ENCODE measurements around the gene LRMDA. TPM values are rescaled to one million over a fixed set of nuclear protein-coding genes. Genes with fewer than 3 reads are reported as not detected.

The LRMDA gene
- total and polyA plus RNA-seq, 4 experiments from 2014 or later = not detected

DNA sequence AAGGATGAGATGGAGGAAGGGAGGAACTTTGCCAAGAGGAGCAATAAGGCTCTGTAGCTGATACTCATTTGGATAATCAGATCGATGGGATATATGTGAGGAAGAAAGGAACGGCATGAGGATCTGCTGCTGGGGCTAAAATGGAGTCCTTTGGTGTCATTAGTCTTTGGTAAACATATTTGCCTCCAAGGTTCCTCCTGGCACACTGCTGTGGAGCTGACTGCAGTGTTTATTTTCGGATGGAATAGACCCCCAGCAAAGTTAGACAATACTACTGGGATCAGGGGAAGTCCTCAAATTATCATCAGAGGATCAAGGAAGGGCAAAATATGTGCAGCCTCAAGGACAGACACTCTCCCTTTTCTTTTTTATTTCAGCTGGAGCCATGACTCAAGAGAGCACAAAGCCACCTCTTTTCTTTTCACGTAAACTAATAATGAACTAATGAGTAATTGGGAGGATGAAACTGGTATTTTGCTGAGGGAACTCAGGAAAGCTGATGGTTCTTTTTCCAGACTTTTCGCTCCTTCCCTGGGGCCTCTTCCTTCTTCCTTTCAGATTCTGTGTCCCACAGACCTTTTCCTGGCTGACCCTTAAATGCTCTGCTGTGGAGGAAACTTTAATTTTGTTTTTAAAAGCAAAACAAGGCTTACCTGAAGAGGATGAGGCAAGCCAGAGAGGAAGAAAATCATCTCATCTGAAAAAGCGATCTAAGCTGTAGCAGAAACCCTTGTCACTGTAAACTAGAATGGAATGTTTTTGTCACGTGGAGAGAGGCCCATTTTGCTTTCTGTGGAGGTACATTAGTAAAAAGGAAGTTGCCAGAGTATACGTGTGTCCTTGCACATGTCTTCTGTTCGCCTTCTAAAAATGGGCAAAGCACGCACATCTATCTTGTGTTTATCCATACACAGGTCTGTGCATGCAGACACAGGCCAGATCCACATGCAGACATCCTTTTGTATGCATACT, 33.3 kb downstream of the LRMDA start:
- no peaks in the 10 kb centered on the region for H3K4me1 ChIP-seq (ENCODE audit: insufficient read depth, low read length)
- H3K4me1 Mint-ChIP-seq = no peaks in the 10 kb centered on the region
- POLR2A ChIA-PET (ENCODE audit: partially characterized antibody) = no interaction called here
- no peak overlapping the region for H3K27ac Mint-ChIP-seq
- H3K9me3 ChIP-seq (ENCODE audit: control insufficient read depth in 1 of 2, low read length in 2 of 2) = no peaks in the 10 kb centered on the region
- no peak overlapping the region for H3K4me3 ChIP-seq (ENCODE audit: low read length in 2 of 2)
- CTCF ChIA-PET (ENCODE audit: partially characterized antibody) = no interaction called here
- no peak for DNase-seq
- peaks cover 10% of the 10 kb centered on the region in 2 donors for H3K27me3 Mint-ChIP-seq
- no peaks in the 10 kb centered on the region for H3K36me3 Mint-ChIP-seq
- H3K27me3 ChIP-seq (ENCODE audit: insufficient read depth, low read length) = no peaks in the 10 kb centered on the region
- no peaks in the 10 kb centered on the region for H3K36me3 ChIP-seq (ENCODE audit: insufficient read depth, low read length)
- H3K9me3 Mint-ChIP-seq = peaks cover 0 to 4% (median 0%) of the 10 kb centered on the region in 8 donors
- no peak overlapping the region for H3K27ac ChIP-seq (ENCODE audit: low read depth, low read length)
- H3K4me3 Mint-ChIP-seq = peak overlapping the region in 1 of 8 donors; percentile 53
- intact Hi-C loops (cut with micrococcal nuclease) = no loop called here

DNA sequence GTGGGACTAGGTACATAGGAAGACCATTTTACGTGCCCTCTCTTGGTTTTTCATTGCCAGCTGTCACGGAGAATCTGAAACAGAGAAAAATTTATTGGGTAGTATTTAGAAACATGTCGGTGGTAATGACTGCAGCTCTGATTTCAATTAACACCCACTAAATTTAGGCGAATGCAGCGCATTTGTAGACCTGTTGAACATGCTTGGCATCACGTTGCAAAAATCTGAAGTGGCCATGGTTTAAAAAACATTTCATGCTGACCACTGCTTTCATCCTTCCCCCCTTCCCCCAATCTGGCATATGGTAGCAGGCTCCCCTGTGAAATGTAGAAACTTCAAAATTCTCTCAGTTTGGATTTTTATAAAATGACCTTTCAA, 34.0 kb downstream of the LRMDA start:
- no peak for DNase-seq
- H3K27me3 ChIP-seq (ENCODE audit: insufficient read depth, low read length) = no peaks in the 10 kb centered on the region
- intact Hi-C loops (cut with micrococcal nuclease) = no loop called here
- H3K4me1 Mint-ChIP-seq = no peaks in the 10 kb centered on the region
- no peak overlapping the region for H3K27ac Mint-ChIP-seq
- no peak overlapping the region for H3K27ac ChIP-seq (ENCODE audit: low read depth, low read length)
- no peaks in the 10 kb centered on the region for H3K4me1 ChIP-seq (ENCODE audit: insufficient read depth, low read length)
- ChIA-PET CTCF (ENCODE audit: partially characterized antibody) (no interaction called here), POLR2A (ENCODE audit: partially characterized antibody) (no interaction called here)
- no peaks in the 10 kb centered on the region for H3K9me3 ChIP-seq (ENCODE audit: control insufficient read depth in 1 of 2, low read length in 2 of 2)
- H3K36me3 ChIP-seq (ENCODE audit: insufficient read depth, low read length) = no peaks in the 10 kb centered on the region
- no peak overlapping the region for H3K4me3 Mint-ChIP-seq
- peaks cover 10% of the 10 kb centered on the region in 2 donors for H3K27me3 Mint-ChIP-seq
- peaks cover 0 to 4% (median 0%) of the 10 kb centered on the region in 8 donors for H3K9me3 Mint-ChIP-seq
- no peak overlapping the region for H3K4me3 ChIP-seq (ENCODE audit: low read length in 2 of 2)
- H3K36me3 Mint-ChIP-seq = no peaks in the 10 kb centered on the region

DNA sequence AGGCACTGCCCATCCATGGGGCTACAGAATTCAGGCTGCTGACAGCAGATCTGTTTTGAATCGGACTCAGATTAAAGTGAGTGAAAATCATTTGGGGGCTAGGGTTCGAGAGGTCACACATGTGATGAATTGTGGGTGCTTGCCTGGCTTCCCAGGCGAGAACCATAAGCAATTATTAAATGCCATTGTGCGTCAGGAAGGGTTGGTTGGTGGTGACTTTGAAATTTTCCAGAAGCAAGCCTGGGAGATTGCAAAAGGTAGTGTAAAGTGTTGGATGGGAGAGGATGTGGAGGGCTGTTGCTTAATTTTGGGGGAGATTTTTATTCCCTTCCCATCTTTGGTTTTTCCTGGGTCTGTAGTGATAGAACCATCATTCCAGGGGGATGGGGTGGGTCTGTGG, 34.6 kb downstream of the LRMDA start:
- peaks cover 0 to 4% (median 0%) of the 10 kb centered on the region in 8 donors for H3K9me3 Mint-ChIP-seq
- peaks cover 10 to 12% of the 10 kb centered on the region in 2 donors for H3K27me3 Mint-ChIP-seq
- H3K4me3 Mint-ChIP-seq = no peak overlapping the region
- ChIA-PET POLR2A (ENCODE audit: partially characterized antibody) (no interaction called here), CTCF (ENCODE audit: partially characterized antibody) (no interaction called here)
- H3K36me3 ChIP-seq (ENCODE audit: insufficient read depth, low read length) = no peaks in the 10 kb centered on the region
- H3K4me1 Mint-ChIP-seq = no peaks in the 10 kb centered on the region
- no peaks in the 10 kb centered on the region for H3K36me3 Mint-ChIP-seq
- H3K4me1 ChIP-seq (ENCODE audit: insufficient read depth, low read length) = no peaks in the 10 kb centered on the region
- no peak for DNase-seq
- no peak overlapping the region for H3K27ac Mint-ChIP-seq
- H3K27ac ChIP-seq (ENCODE audit: low read depth, low read length) = no peak overlapping the region
- no peak overlapping the region for H3K4me3 ChIP-seq (ENCODE audit: low read length in 2 of 2)
- intact Hi-C loops (cut with micrococcal nuclease) = no loop called here
- H3K27me3 ChIP-seq (ENCODE audit: insufficient read depth, low read length) = no peaks in the 10 kb centered on the region
- no peaks in the 10 kb centered on the region for H3K9me3 ChIP-seq (ENCODE audit: control insufficient read depth in 1 of 2, low read length in 2 of 2)

DNA sequence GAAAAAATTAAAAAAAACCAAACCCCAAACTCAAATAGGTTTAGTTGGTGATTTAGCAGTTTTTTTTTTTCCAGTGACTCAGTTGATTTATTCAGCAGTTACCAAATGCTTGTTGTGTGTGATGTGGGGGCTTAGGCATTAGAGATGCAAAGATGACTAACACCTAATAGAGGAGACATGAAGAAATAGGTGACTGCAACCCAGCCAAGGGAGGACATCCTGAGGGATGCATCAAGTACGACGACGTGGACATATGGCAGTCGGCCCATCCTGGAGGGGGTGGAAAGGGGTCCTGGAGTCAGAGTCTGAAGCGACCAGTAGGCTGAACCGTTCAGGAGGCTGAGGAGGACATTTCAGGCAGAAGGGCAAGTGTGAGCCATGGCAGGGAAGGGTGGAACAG, 35.5 kb downstream of the LRMDA start:
- Mint-ChIP-seq H3K27ac (no peak overlapping the region), H3K4me3 (no peak overlapping the region), H3K4me1 (no peaks in the 10 kb centered on the region), H3K36me3 (no peaks in the 10 kb centered on the region), H3K9me3 (peaks cover 0 to 4% (median 0%) of the 10 kb centered on the region in 8 donors), H3K27me3 (peaks cover 11 to 12% of the 10 kb centered on the region in 2 donors)
- no peak overlapping the region for H3K27ac ChIP-seq (ENCODE audit: low read depth, low read length)
- POLR2A ChIA-PET (ENCODE audit: partially characterized antibody) = no interaction called here
- H3K27me3 ChIP-seq (ENCODE audit: insufficient read depth, low read length) = no peaks in the 10 kb centered on the region
- no peak for DNase-seq
- H3K4me1 ChIP-seq (ENCODE audit: insufficient read depth, low read length) = no peaks in the 10 kb centered on the region
- intact Hi-C loops (cut with micrococcal nuclease) = no loop called here
- no peaks in the 10 kb centered on the region for H3K9me3 ChIP-seq (ENCODE audit: control insufficient read depth in 1 of 2, low read length in 2 of 2)
- no peaks in the 10 kb centered on the region for H3K36me3 ChIP-seq (ENCODE audit: insufficient read depth, low read length)
- no peak overlapping the region for H3K4me3 ChIP-seq (ENCODE audit: low read length in 2 of 2)
- CTCF ChIA-PET (ENCODE audit: partially characterized antibody) = no interaction called here

DNA sequence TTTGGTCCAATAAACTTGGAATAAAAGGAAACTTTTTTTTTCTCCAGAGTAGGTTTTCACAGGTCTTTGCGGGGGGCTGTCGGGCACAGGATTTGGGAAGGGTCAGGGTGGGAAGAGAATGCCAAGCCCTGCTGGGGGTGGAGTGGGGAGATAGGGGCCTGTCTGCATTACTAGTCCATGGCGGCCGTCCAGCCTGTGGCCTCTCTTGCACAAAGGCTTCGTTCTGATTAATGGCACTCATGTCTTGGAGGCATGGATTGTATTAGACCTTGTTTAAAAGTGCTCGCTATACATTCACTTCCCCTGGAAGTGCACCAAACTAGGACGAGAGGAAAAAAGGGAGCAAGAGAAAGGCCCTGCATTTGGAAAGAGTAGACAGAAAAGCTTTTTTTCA, 37.2 kb downstream of the LRMDA start:
- Histone ChIP-seq H3K4me1 (ENCODE audit: insufficient read depth, low read length) (no peaks in the 10 kb centered on the region), H3K36me3 (ENCODE audit: insufficient read depth, low read length) (no peaks in the 10 kb centered on the region), H3K27me3 (ENCODE audit: insufficient read depth, low read length) (no peaks in the 10 kb centered on the region), H3K4me3 (ENCODE audit: low read length in 2 of 2) (no peak overlapping the region), H3K27ac (ENCODE audit: low read depth, low read length) (no peak overlapping the region), H3K9me3 (ENCODE audit: control insufficient read depth in 1 of 2, low read length in 2 of 2) (no peaks in the 10 kb centered on the region)
- Mint-ChIP-seq H3K36me3 (no peaks in the 10 kb centered on the region), H3K27me3 (peaks cover 15 to 17% of the 10 kb centered on the region in 2 donors), H3K4me1 (no peaks in the 10 kb centered on the region), H3K4me3 (no peak overlapping the region), H3K9me3 (peaks cover 0 to 4% (median 0%) of the 10 kb centered on the region in 8 donors), H3K27ac (no peak overlapping the region)
- ChIA-PET CTCF (ENCODE audit: partially characterized antibody) (interaction anchor here (1.1 kb wide), 1 partner anchor 10 kb away, joined by 3 read pairs; no protein-coding TSS in a partner anchor), POLR2A (ENCODE audit: partially characterized antibody) (no interaction called here)
- intact Hi-C loops (cut with micrococcal nuclease) = no loop called here
- no peak for DNase-seq

DNA sequence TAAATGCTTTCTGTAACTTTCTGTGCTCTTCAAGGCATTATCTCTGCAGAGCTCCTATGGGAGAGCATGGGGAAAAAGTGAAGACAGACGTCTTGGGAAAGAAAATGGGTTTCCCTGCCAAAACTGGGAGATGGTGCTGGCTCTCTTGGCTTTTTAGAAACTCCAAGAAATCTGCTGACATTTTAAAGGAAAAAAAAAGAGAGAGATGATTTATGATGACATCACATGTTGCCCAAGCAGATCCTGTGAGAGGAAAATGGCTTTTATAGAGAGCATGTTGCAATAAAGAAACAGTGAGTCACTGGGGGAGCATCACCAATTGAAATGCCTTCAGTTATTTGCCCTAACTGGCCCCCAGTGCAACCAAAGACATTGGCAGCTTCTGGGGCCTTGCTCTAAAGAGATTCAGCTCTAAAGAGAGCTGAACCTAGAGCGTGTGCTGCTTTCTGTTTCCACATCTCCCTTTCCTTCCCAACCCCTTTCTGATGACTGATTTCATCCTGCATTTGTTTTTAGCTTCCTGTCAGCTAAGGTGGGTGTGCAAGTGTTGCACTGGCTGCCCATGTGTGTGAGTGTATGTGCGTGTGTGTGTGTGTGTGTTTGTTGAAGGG, 37.7 kb downstream of the LRMDA start:
- intact Hi-C loops (cut with micrococcal nuclease) = no loop called here
- H3K9me3 Mint-ChIP-seq = peaks cover 0 to 3% (median 0%) of the 10 kb centered on the region in 8 donors
- H3K4me1 ChIP-seq (ENCODE audit: insufficient read depth, low read length) = no peaks in the 10 kb centered on the region
- CTCF ChIA-PET (ENCODE audit: partially characterized antibody) = interaction anchor here (1.1 kb wide), 1 partner anchor 9 kb away, joined by 3 read pairs; no protein-coding TSS in a partner anchor
- POLR2A ChIA-PET (ENCODE audit: partially characterized antibody) = no interaction called here
- no peak for DNase-seq
- H3K4me3 Mint-ChIP-seq = no peak overlapping the region
- no peaks in the 10 kb centered on the region for H3K4me1 Mint-ChIP-seq
- H3K27me3 Mint-ChIP-seq = peaks cover 13 to 16% of the 10 kb centered on the region in 2 donors
- no peaks in the 10 kb centered on the region for H3K36me3 Mint-ChIP-seq
- H3K36me3 ChIP-seq (ENCODE audit: insufficient read depth, low read length) = no peaks in the 10 kb centered on the region
- no peaks in the 10 kb centered on the region for H3K9me3 ChIP-seq (ENCODE audit: control insufficient read depth in 1 of 2, low read length in 2 of 2)
- no peaks in the 10 kb centered on the region for H3K27me3 ChIP-seq (ENCODE audit: insufficient read depth, low read length)
- no peak overlapping the region for H3K27ac ChIP-seq (ENCODE audit: low read depth, low read length)
- H3K27ac Mint-ChIP-seq = no peak overlapping the region
- no peak overlapping the region for H3K4me3 ChIP-seq (ENCODE audit: low read length in 2 of 2)

DNA sequence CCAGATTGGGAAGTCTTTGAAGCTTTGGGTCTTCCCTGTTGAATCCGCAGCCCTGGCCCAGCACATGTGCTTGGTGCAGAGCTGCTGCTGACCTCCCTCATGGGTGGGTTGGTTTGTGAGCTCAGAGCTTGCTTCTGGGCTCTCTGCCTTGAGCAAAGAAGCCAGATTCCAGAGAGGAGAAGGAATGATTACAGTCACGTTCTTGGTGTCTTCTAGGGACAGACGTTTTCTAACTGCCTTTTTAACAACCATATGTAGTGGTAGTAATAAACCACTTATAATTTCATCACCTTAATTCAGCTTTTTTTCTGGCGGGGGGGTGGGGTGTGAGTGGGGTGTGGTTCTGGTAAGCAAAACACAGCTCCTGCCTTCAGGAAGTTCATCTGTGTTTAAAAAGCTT, 39.5 kb downstream of the LRMDA start:
- intact Hi-C loops (cut with micrococcal nuclease) = no loop called here
- no peak overlapping the region for H3K27ac Mint-ChIP-seq
- no peak for DNase-seq
- ChIA-PET POLR2A (ENCODE audit: partially characterized antibody) (no interaction called here), CTCF (ENCODE audit: partially characterized antibody) (no interaction called here)
- peaks cover 0 to 7% (median 0%) of the 10 kb centered on the region in 8 donors for H3K9me3 Mint-ChIP-seq
- no peaks in the 10 kb centered on the region for H3K36me3 Mint-ChIP-seq
- Histone ChIP-seq H3K4me1 (ENCODE audit: insufficient read depth, low read length) (no peaks in the 10 kb centered on the region), H3K27ac (ENCODE audit: low read depth, low read length) (no peak overlapping the region), H3K9me3 (ENCODE audit: control insufficient read depth in 1 of 2, low read length in 2 of 2) (no peaks in the 10 kb centered on the region), H3K27me3 (ENCODE audit: insufficient read depth, low read length) (no peaks in the 10 kb centered on the region), H3K4me3 (ENCODE audit: low read length in 2 of 2) (no peak overlapping the region), H3K36me3 (ENCODE audit: insufficient read depth, low read length) (no peaks in the 10 kb centered on the region)
- H3K4me1 Mint-ChIP-seq = no peaks in the 10 kb centered on the region
- no peak overlapping the region for H3K4me3 Mint-ChIP-seq
- peaks cover 6 to 13% of the 10 kb centered on the region in 2 donors for H3K27me3 Mint-ChIP-seq
